ENCODE data around the gene NANS. TPM values are rescaled to one million over a fixed set of nuclear protein-coding genes. Genes with fewer than 3 reads are reported as not detected.

The NANS gene
- total RNA-seq, 1 experiment from 2014 or later: 40.4 TPM

DNA sequence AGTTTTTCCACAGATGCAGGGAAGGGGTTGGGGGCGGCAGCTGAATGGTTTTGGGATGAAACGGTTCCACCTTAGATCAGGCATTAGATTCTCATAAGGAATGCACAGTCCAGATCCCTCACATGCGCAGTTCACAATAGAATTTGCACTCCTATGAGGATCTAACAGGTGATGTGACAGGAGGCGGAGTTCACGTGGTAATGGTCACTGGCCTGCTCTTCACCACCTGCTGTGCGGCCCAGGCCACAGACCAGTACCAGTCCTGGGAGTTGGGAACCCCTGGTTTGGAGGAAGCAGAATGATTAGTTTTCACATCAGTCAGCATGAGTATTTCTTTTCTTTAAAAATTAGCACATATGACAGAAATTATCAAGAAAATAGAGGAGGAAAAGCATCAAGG, 47.1 kb upstream of the NANS start:
- Histone ChIP-seq H4K91ac (ENCODE audit: insufficient read length, low read depth, low read length) (no peak overlapping the region), H3K9ac (ENCODE audit: extremely low read depth, insufficient read length, low read length) (no peak overlapping the region), H2AFZ (ENCODE audit: low read length) (no peak overlapping the region), H4K5ac (ENCODE audit: insufficient read length, low read depth, low read length) (no peak overlapping the region), H2AK5ac (ENCODE audit: insufficient read length, low read length) (no peak overlapping the region), H2BK120ac (ENCODE audit: low read depth, low read length, poor library complexity, severe bottlenecking) (no peak overlapping the region), H2BK20ac (ENCODE audit: low read depth, low read length, poor library complexity, severe bottlenecking) (no peak overlapping the region), H3K18ac (ENCODE audit: insufficient read length, low read depth, low read length) (no peak overlapping the region), H2BK5ac (ENCODE audit: insufficient read length, low read length) (no peak overlapping the region), H3K14ac (ENCODE audit: insufficient read depth, low read length) (no peak overlapping the region), H3K9me3 (ENCODE audit: control insufficient read depth, low read depth, low read length) (no peaks in the 10 kb centered on the region), H3K27ac (ENCODE audit: insufficient read length, low read depth, low read length) (no peak overlapping the region), H2BK12ac (ENCODE audit: insufficient read length, low read depth, low read length) (no peak overlapping the region), H3K27me3 (ENCODE audit: insufficient read depth, low read length) (no peaks in the 10 kb centered on the region), H3K4ac (ENCODE audit: low read depth, low read length) (no peak overlapping the region), H3K79me1 (ENCODE audit: insufficient read depth, low read depth, low read length, poor library complexity, severe bottlenecking) (no peaks in the 10 kb centered on the region), H4K20me1 (ENCODE audit: control insufficient read depth, insufficient read depth, insufficient read length) (no peaks in the 10 kb centered on the region), H3K79me2 (ENCODE audit: insufficient read depth, low read length) (no peaks in the 10 kb centered on the region), H3K56ac (ENCODE audit: insufficient read length, low read depth, low read length) (no peak overlapping the region), H3K23me2 (ENCODE audit: insufficient read length, low read depth, low read length, poor library complexity, severe bottlenecking) (no peaks in the 10 kb centered on the region), H2BK15ac (ENCODE audit: low read depth, low read length) (no peak overlapping the region), H3K4me2 (ENCODE audit: insufficient read depth, insufficient read length, low read length) (no peak overlapping the region), H3K4me1 (ENCODE audit: insufficient read depth, low read length) (no peaks in the 10 kb centered on the region), H3T11ph (ENCODE audit: low read length) (no peak overlapping the region), H4K8ac (replicated peaks; ENCODE audit: insufficient read length, low read depth, low read length) (no peak overlapping the region), H3K23ac (ENCODE audit: insufficient read length, low read depth, low read length) (no peak overlapping the region)
- Mint-ChIP-seq H3K4me3 (no peak overlapping the region), H3K9me3 (no peaks in the 10 kb centered on the region), H3K27ac (no peak overlapping the region), H3K27me3 (ENCODE audit: low read depth) (no peaks in the 10 kb centered on the region), H3K36me3 (ENCODE audit: insufficient read depth in 1 of 3, low read depth in 3 of 3) (peaks cover 13 to 84% (median 56%) of the 10 kb centered on the region in 3 experiments; a peak in 6 of 7 replicates), H3K4me1 (no peaks in the 10 kb centered on the region)
- no CpG with 5 or more reads among the region's 6 CpGs for WGBS (ENCODE audit: extremely low coverage, insufficient read length, low lambda C conversion rate)
- TF ChIP-seq, protein P1, sequence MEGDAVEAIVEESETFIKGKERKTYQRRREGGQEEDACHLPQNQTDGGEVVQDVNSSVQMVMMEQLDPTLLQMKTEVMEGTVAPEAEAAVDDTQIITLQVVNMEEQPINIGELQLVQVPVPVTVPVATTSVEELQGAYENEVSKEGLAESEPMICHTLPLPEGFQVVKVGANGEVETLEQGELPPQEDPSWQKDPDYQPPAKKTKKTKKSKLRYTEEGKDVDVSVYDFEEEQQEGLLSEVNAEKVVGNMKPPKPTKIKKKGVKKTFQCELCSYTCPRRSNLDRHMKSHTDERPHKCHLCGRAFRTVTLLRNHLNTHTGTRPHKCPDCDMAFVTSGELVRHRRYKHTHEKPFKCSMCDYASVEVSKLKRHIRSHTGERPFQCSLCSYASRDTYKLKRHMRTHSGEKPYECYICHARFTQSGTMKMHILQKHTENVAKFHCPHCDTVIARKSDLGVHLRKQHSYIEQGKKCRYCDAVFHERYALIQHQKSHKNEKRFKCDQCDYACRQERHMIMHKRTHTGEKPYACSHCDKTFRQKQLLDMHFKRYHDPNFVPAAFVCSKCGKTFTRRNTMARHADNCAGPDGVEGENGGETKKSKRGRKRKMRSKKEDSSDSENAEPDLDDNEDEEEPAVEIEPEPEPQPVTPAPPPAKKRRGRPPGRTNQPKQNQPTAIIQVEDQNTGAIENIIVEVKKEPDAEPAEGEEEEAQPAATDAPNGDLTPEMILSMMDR (conservative IDR thresholded peaks at IDR 0.05): no peak
- no peak for DNase-seq
